Uterus (tissue), 4 donors: Measurements from ENCODE around the gene PRKRA. TPM values are rescaled to one million over a fixed set of nuclear protein-coding genes. Genes with fewer than 3 reads are reported as not detected.

ENCODE experiments used
- DNase-seq, 2 donors: peaks; one replicate each; pipeline ENCODE4 v3.0.0-alpha.2; 2019 to 2020
- H3K27ac ChIP-seq, 2 donors: fragments of 200-600 bp; sonication (generic); 1 replicate in 1 of 2; 2 replicates in 1 of 2; pipeline ENCODE4 v1.5.1; 2016 to 2018
- H3K27me3 ChIP-seq, 2 donors: fragments of 200-600 bp; sonication (generic); one replicate each; pipeline ENCODE4 v1.5.1; 2018 to 2019; ENCODE audit warnings: control low read depth in 1 of 2
- H3K36me3 ChIP-seq, 2 donors: fragments of 200-600 bp; sonication (generic); one replicate each; pipeline ENCODE4 v1.5.1; 2019; ENCODE audit warnings: control low read depth in 1 of 2
- H3K4me1 ChIP-seq, 2 donors: fragments of 200-600 bp; sonication (generic); one replicate each; pipeline ENCODE4 v1.5.1; 2018 to 2019; ENCODE audit warnings: control low read depth in 1 of 2
- H3K4me3 ChIP-seq, 2 donors: fragments of 200-600 bp; sonication (generic); 1 replicate in 1 of 2; 2 replicates in 1 of 2; pipeline ENCODE4 v1.5.1; 2018 to 2019; ENCODE audit warnings: mild to moderate bottlenecking in 1 of 2
- H3K9me3 ChIP-seq, 2 donors: fragments of 200-600 bp; sonication (generic); one replicate each; pipeline ENCODE4 v1.5.1; 2019; ENCODE audit warnings: control low read depth in 1 of 2
- POLR2A ChIP-seq, 2 donors: fragments of 450-650 bp; IDR thresholded peaks; one replicate each; pipeline ENCODE4 v1.6.1; 2016; ENCODE audit warnings: antibody characterized with exemption in 2 of 2, mild to moderate bottlenecking in 1 of 2, moderate library complexity in 1 of 2
- intact Hi-C: fragments of 100-400 bp; cut with DNase I; formaldehyde crosslinking; loops from one replicate; pipeline ENCODE4 v1.15.1; 2023; ENCODE audit warnings: low total_unique reads
- total RNA-seq, 4 donors: library from RNA; depleted of rRNA in 3 of 4; stranded (reverse); fragments of >200 nt in 3 of 4; gene quantifications; one replicate each; pipeline versions ENCODE4 v1.1.0 to v1.2.4, GENCODE V29; 2014 to 2023
- TF ChIP-seq, protein P1 (sequence below), 4 experiments: fragments of 200-600 bp in 2 of 4; fragments of 450-650 bp in 2 of 4; sonication (generic) in 2 of 4; IDR thresholded peaks; one replicate each; pipeline ENCODE4 v1.5.1; 2016 to 2019; ENCODE audit warnings: antibody characterized with exemption in 4 of 4, mild to moderate bottlenecking in 2 of 4, moderate library complexity in 1 of 4
- donor health status: DM: yes; HTN: yes; CAD: no.

Gene PRKRA
- total RNA-seq, 4 donors from 2014 or later = 42.1 to 132 (median 68.8) TPM

DNA sequence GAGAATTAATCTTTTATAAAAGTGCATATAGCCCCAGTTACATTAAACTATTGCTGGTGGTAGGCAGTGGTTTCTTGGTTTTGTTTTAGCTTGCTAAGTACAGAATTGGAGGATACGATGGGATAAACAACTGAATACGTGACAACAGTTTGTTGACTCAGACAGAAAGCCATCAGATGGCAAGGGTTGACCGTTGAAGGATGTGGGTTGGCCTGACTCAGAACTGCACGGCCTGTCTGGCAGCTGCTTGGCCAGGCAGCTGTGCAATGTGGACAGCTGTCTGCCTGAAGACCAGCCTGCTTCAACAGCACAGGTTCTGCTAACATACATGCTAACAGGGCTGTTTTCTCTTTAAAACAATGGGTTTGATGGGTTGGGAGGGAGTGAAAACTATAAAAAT lies 46.6 kb downstream of the PRKRA start:
- intact Hi-C loops = no loop called here
- Histone ChIP-seq H3K4me1 (no peaks in the 10 kb centered on the region), H3K9me3 (no peaks in the 10 kb centered on the region), H3K4me3 (no peak overlapping the region), H3K27me3 (no peaks in the 10 kb centered on the region), H3K36me3 (no peaks in the 10 kb centered on the region), H3K27ac (no peak overlapping the region)
- DNase-seq = no peak
- TF ChIP-seq, protein P1, sequence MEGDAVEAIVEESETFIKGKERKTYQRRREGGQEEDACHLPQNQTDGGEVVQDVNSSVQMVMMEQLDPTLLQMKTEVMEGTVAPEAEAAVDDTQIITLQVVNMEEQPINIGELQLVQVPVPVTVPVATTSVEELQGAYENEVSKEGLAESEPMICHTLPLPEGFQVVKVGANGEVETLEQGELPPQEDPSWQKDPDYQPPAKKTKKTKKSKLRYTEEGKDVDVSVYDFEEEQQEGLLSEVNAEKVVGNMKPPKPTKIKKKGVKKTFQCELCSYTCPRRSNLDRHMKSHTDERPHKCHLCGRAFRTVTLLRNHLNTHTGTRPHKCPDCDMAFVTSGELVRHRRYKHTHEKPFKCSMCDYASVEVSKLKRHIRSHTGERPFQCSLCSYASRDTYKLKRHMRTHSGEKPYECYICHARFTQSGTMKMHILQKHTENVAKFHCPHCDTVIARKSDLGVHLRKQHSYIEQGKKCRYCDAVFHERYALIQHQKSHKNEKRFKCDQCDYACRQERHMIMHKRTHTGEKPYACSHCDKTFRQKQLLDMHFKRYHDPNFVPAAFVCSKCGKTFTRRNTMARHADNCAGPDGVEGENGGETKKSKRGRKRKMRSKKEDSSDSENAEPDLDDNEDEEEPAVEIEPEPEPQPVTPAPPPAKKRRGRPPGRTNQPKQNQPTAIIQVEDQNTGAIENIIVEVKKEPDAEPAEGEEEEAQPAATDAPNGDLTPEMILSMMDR (IDR thresholded peaks at IDR 0.05) = no peak
- no peak for TF ChIP-seq POLR2A (IDR thresholded peaks at IDR 0.05)

DNA sequence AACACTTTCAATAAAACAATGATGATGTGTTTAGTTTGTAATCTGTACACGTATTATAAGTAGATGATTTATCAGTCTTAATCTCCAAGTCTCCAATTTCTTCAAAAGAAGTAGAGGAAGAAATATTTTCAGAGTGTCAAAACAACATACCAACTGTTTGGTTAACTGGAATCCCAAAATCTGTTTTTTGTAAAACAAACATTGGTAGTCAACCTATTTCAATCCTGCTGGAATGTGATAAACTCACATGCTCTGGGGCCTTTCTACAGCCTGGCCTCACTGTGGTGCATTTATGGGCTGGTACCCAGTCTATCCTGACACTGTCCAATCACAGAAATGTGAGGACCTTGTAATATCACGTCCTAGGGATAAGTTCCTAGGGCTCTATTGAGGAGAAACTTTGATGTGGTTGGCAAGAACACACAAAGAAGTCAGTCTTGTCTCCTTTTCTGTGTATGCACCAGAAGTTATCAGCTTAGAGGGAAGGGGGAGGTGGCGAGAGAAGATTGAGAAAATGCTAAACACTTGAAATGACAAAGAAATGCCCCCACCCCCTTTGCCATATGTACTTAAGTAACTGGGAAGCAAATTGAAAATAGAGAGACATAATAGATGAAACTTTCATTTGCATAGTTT lies 47.2 kb downstream of the PRKRA start:
- intact Hi-C loops = no loop called here
- no peaks in the 10 kb centered on the region for H3K9me3 ChIP-seq
- TF ChIP-seq, protein P1 (IDR thresholded peaks at IDR 0.05) = no peak
- no peak for TF ChIP-seq POLR2A (IDR thresholded peaks at IDR 0.05)
- H3K27me3 ChIP-seq = no peaks in the 10 kb centered on the region
- DNase-seq = no peak
- H3K4me1 ChIP-seq = no peaks in the 10 kb centered on the region
- H3K27ac ChIP-seq = no peak overlapping the region
- H3K4me3 ChIP-seq = no peak overlapping the region
- H3K36me3 ChIP-seq = no peaks in the 10 kb centered on the region

DNA sequence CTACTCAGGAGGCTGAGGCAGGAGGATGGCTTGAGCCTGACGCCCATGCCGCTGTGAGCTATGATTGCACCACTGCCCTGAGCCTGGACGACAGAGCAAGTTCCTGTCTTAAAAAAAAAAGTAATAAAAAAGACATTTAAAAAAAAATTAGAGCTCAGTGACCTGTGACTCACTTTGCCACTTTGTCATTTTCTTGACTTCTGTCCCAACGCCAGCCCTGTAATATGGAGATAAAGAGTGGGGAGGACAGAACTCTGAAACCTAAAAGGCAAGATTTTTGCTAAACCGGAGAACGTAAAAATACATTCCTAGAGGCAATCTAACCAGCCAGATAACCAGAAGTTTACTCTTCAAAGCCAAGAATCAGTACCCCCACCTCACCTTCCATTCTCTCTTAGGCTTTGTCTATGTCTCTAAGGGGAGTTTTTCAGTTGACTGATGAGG lies 49.0 kb downstream of the PRKRA start:
- TF ChIP-seq, protein P1 (IDR thresholded peaks at IDR 0.05) = no peak
- no peak for TF ChIP-seq POLR2A (IDR thresholded peaks at IDR 0.05)
- Histone ChIP-seq H3K4me1 (no peaks in the 10 kb centered on the region), H3K4me3 (no peak overlapping the region), H3K27ac (no peak overlapping the region), H3K27me3 (no peaks in the 10 kb centered on the region), H3K36me3 (no peaks in the 10 kb centered on the region), H3K9me3 (no peaks in the 10 kb centered on the region)
- DNase-seq = no peak
- intact Hi-C loops = no loop called here

DNA sequence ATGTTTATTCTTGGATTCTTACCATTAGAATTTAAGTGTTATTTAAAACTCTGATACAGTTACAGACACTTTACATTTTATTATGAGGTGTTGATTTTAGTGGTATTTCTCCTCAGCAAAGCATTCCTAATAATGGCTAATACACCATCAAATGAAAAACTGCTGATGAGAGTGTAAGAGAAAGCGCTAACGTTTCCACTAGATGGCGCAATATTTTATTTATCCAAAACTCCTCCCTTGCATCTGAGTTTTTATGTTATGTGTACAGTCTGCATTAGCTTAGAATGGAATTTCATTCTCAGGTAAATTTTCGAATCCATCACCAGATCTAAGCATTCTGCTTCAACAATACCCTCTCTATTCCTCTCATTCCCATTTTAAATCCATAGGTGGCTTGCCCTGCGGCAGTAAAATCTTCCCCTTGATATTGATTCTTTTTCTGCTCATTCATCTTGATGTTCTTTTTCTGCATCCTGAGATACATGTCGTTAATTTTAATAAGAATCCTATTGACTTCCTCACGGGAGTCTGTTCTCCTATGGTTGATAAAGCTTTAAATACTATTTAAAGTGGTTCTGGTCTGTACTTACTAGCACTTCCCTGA lies 53.9 kb downstream of the PRKRA start:
- Histone ChIP-seq H3K27me3 (no peaks in the 10 kb centered on the region), H3K4me1 (no peaks in the 10 kb centered on the region), H3K36me3 (no peaks in the 10 kb centered on the region), H3K9me3 (no peaks in the 10 kb centered on the region), H3K4me3 (no peak overlapping the region), H3K27ac (no peak overlapping the region)
- intact Hi-C loops = no loop called here
- TF ChIP-seq, protein P1 (IDR thresholded peaks at IDR 0.05) = peak; percentile 52 to 57 (median 54)
- TF ChIP-seq POLR2A (IDR thresholded peaks at IDR 0.05) = no peak
- DNase-seq = no peak

DNA sequence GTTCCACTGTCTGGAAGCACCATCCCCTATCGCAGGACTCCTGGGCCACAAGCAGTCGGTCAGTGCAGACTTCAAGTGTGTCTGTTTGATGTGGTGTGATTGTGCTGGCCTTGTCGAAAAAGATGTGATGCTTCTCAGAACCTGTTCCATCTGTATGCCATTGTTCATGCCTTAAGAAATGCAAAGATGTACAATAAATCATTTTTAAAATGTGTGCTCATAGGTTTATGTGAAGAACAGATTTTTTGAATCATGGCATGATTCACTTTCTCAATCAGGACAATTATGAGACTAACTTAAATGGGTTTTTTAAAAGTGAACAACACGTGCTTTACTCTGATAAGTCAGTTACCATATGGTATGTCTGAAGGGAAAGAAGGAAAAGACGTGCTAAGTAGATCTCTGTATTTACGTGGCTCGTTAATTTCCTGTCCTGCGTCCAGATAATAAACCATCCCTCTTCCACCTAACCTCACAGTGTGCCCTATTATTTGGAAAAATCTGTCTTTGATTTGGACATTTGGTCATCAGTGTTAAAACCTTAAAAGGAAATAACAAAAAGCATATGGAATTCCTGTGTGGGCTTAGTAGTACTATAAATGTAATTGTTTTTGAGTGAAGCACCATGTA lies 54.9 kb downstream of the PRKRA start:
- Histone ChIP-seq H3K4me1 (no peaks in the 10 kb centered on the region), H3K9me3 (no peaks in the 10 kb centered on the region), H3K27ac (no peak overlapping the region), H3K36me3 (no peaks in the 10 kb centered on the region), H3K27me3 (no peaks in the 10 kb centered on the region), H3K4me3 (no peak overlapping the region)
- TF ChIP-seq, protein P1 (IDR thresholded peaks at IDR 0.05) = no peak
- no peak for TF ChIP-seq POLR2A (IDR thresholded peaks at IDR 0.05)
- intact Hi-C loops = no loop called here
- no peak for DNase-seq
